Upper lobe of right lung (tissue), 1 donor: ENCODE data around the gene CAMK4. TPM values are rescaled to one million over a fixed set of nuclear protein-coding genes. Genes with fewer than 3 reads are reported as not detected.

ENCODE experiments used
- ATAC-seq: fragments of 200-7000 bp; cut with Tn5 transposase; one replicate; pipeline ENCODE4 v1.9.1; 2020; ENCODE audit warnings: mild to moderate bottlenecking, moderate library complexity
- DNase-seq: peaks from one replicate; pipeline ENCODE4 v3.0.0-alpha.2; 2020
- H3K27ac ChIP-seq: fragments of 200-600 bp; one replicate; pipeline ENCODE4 v1.8.0; 2022
- H3K27me3 ChIP-seq: fragments of 200-600 bp; one replicate; pipeline ENCODE4 v1.8.0; 2022; ENCODE audit warnings: mild to moderate bottlenecking
- H3K36me3 ChIP-seq: fragments of 200-600 bp; one replicate; pipeline ENCODE4 v1.8.0; 2022
- H3K4me1 ChIP-seq: fragments of 200-600 bp; one replicate; pipeline ENCODE4 v1.8.0; 2022
- H3K4me3 ChIP-seq: fragments of 200-600 bp; one replicate; pipeline ENCODE4 v1.8.0; 2022; ENCODE audit warnings: mild to moderate bottlenecking
- H3K9me3 ChIP-seq: fragments of 200-600 bp; one replicate; pipeline ENCODE4 v1.8.0; 2022
- CTCF ChIP-seq: fragments of 200-600 bp; IDR thresholded peaks from one replicate; pipeline ENCODE4 v1.8.0; 2022; ENCODE audit warnings: antibody characterized with exemption
- intact Hi-C: fragments of 100-400 bp; cut with DNase I; formaldehyde crosslinking; loops from one replicate; pipeline ENCODE4 v1.11.0; 2022
- total RNA-seq: library from RNA; stranded (reverse); fragmentation: NEBNext Ultra II Directional; extraction: Animal tissue kit (Norgen Biotek cat#: 25700); gene quantifications from one replicate; pipeline ENCODE4 v1.2.1, GENCODE V29; 2021
- donor health status: DM: no; HTN: yes; CAD: no; lungs with severe emphysema.

CAMK4 gene
- total RNA-seq, 1 donor from 2014 or later = 3.8 TPM

- intact Hi-C loops = no loop called here
- Histone ChIP-seq H3K9me3 (no peaks in the 10 kb centered on the region), H3K27me3 (peaks cover 24% of the 10 kb centered on the region), H3K36me3 (no peaks in the 10 kb centered on the region), H3K4me3 (no peak overlapping the region), H3K27ac (no peak overlapping the region), H3K4me1 (peaks cover 6% of the 10 kb centered on the region)
- no peak for DNase-seq
- ATAC-seq = no peak
- TF ChIP-seq CTCF = no peak
Measured at GRCh38 chr5:111229221-111229835, 5.1 kb downstream of the CAMK4 start.

- H3K27ac ChIP-seq = no peak overlapping the region
- H3K4me3 ChIP-seq = no peak overlapping the region
- H3K27me3 ChIP-seq = peaks cover 16% of the 10 kb centered on the region
- no peaks in the 10 kb centered on the region for H3K36me3 ChIP-seq
- intact Hi-C loops = no loop called here
- no peaks in the 10 kb centered on the region for H3K9me3 ChIP-seq
- H3K4me1 ChIP-seq = no peaks in the 10 kb centered on the region
- no peak for TF ChIP-seq CTCF
- ATAC-seq = no peak
- DNase-seq = no peak
Measured at GRCh38 chr5:111229871-111230810, 6.0 kb downstream of the CAMK4 start.

GRCh38 chr5:111231119-111231518 is 6.9 kb downstream of the CAMK4 start:
- no peak overlapping the region for H3K27ac ChIP-seq
- H3K9me3 ChIP-seq = no peaks in the 10 kb centered on the region
- peak; percentile 44 for ATAC-seq
- no peaks in the 10 kb centered on the region for H3K4me1 ChIP-seq
- no peak for TF ChIP-seq CTCF
- no peak for DNase-seq
- no peak overlapping the region for H3K4me3 ChIP-seq
- peaks cover 6% of the 10 kb centered on the region for H3K27me3 ChIP-seq
- no peaks in the 10 kb centered on the region for H3K36me3 ChIP-seq
- intact Hi-C loops = no loop called here

GRCh38 chr5:111232311-111233051 is 8.3 kb downstream of the CAMK4 start:
- no peak for TF ChIP-seq CTCF
- Histone ChIP-seq H3K27ac (no peak overlapping the region), H3K9me3 (no peaks in the 10 kb centered on the region), H3K4me1 (no peaks in the 10 kb centered on the region), H3K4me3 (no peak overlapping the region), H3K27me3 (no peaks in the 10 kb centered on the region), H3K36me3 (no peaks in the 10 kb centered on the region)
- DNase-seq (no peak), ATAC-seq (no peak)
- intact Hi-C loops = no loop called here

- no peak overlapping the region for H3K27ac ChIP-seq
- H3K9me3 ChIP-seq = no peaks in the 10 kb centered on the region
- DNase-seq (no peak), ATAC-seq (no peak)
- H3K4me1 ChIP-seq = no peaks in the 10 kb centered on the region
- no peak for TF ChIP-seq CTCF
- intact Hi-C loops = no loop called here
- no peak overlapping the region for H3K4me3 ChIP-seq
- no peaks in the 10 kb centered on the region for H3K27me3 ChIP-seq
- H3K36me3 ChIP-seq = no peaks in the 10 kb centered on the region
Measured at GRCh38 chr5:111233052-111233374, 8.8 kb downstream of the CAMK4 start.
